K562 (cell line): ENCODE results near the gene CELA3A. TPM values are rescaled to one million over a fixed set of nuclear protein-coding genes. Genes with fewer than 3 reads are reported as not detected.
A peak's percentile ranks its signal among the peaks of the same experiment; 100 is the strongest.

Source experiments
- ATF1 ChIP-seq, 2 experiments: fragments of 450-650 bp in 1 of 2; IDR thresholded peaks; 2 replicates each; pipeline ENCODE4 v1.6.1; 2016; ENCODE audit warnings: missing compliant biosample characterization in 1 of 2, missing genetic modification characterization in 1 of 2
- CTBP1 ChIP-seq: fragments of 450-650 bp; IDR thresholded peaks from 2 replicates; pipeline ENCODE4 v1.6.1; 2016; ENCODE audit warnings: borderline replicate concordance
- IRF2 ChIP-seq: sonication (generic); formaldehyde crosslinking; IDR thresholded peaks from 2 replicates; pipeline ENCODE4 v1.8.1; 2022; ENCODE audit warnings: mild to moderate bottlenecking, missing genetic modification reagents
- MTA2 ChIP-seq: fragments of 450-650 bp; IDR thresholded peaks from 2 replicates; pipeline ENCODE4 v1.6.1; 2016; ENCODE audit warnings: low read depth
- NR0B1 ChIP-seq: fragments of 450-650 bp; IDR thresholded peaks from one replicate; pipeline ENCODE4 v1.6.1; 2018; ENCODE audit warnings: mild to moderate bottlenecking, moderate library complexity; ENCODE audit not compliant: partially characterized antibody
- SPI1 ChIP-seq: IDR thresholded peaks from 2 replicates; pipeline ENCODE4 v1.6.1; 2011; ENCODE audit warnings: low read depth, low read length, control low read depth, borderline replicate concordance
- SRF ChIP-seq, 2 experiments: fragments of 250-450, 450-650 bp in 1 of 2; sonication (Bioruptor Pico) in 1 of 2; sonication (generic) in 1 of 2; formaldehyde crosslinking; IDR thresholded peaks; 2 replicates each; pipeline versions ENCODE4 v1.5.0 to v1.5.1; 2020 to 2022; ENCODE audit warnings: mild to moderate bottlenecking in 1 of 2, missing genetic modification reagents in 1 of 2
- TRIM25 ChIP-seq: fragments of 450-650 bp; IDR thresholded peaks from 2 replicates; pipeline ENCODE4 v1.7.0; 2016; ENCODE audit warnings: borderline replicate concordance
- ZKSCAN8 ChIP-seq: fragments of 200-800 bp; sonication (Bioruptor generic); IDR thresholded peaks from 2 replicates; pipeline ENCODE4 v1.6.1; 2016; ENCODE audit warnings: missing genetic modification characterization, missing compliant biosample characterization
- ZNF311 ChIP-seq: fragments of 250-450 bp; sonication (Bioruptor Pico); IDR thresholded peaks from 2 replicates; pipeline ENCODE4 v1.4.0; 2020; ENCODE audit warnings: mild to moderate bottlenecking, moderate library complexity
- ZNF318 ChIP-seq, 2 experiments: fragments of 450-650 bp; IDR thresholded peaks; 2 replicates each; pipeline ENCODE4 v1.6.1; 2016; ENCODE audit warnings: mild to moderate bottlenecking in 2 of 2, borderline replicate concordance in 1 of 2, low read depth in 1 of 2, moderate library complexity in 1 of 2
- ZNF398 ChIP-seq: fragments of 250-450 bp; sonication (Bioruptor Pico); IDR thresholded peaks from 2 replicates; pipeline ENCODE4 v1.8.0; 2021; ENCODE audit warnings: moderate library complexity, mild to moderate bottlenecking, inconsistent platforms
- polyA plus RNA-seq, 8 experiments: library from polyadenylated mRNA; depleted of rRNA in 4 of 8; stranded (reverse) in 5 of 8; unstranded in 3 of 8; fragments of >200 nt; fragmentation: Nextera tagmentation in 2 of 8; fragmentation: Illumina TruSeq in 1 of 8; extraction: Ambion mirVana in 2 of 8; extraction: Trizol in 1 of 8; gene quantifications; 2 replicates each; pipeline versions ENCODE4 v1.2.1 to v1.2.3, GENCODE V29; 2011 to 2014; ENCODE audit warnings: inconsistent platforms in 1 of 8, missing spikeins in 1 of 8
- total RNA-seq, 7 experiments: library from RNA; depleted of rRNA in 6 of 7; stranded (reverse); fragments of >200 nt in 6 of 7; fragmentation: Illumina TruSeq in 2 of 7; extraction: Trizol in 2 of 7; gene quantifications; 2 replicates each; pipeline versions ENCODE4 v1.2.1 to v1.2.3, GENCODE V29; 2011 to 2021; ENCODE audit warnings: low replicate concordance in 1 of 7

The CELA3A gene
- total and polyA plus RNA-seq, 9 of the 15 experiments (the other 6 are each of a cell fraction or from before 2014, with no cell fraction given) = 5.4 TPM; not detected in 8

GRCh38 chr1:22018583-22019559 lies 17.4 kb downstream of the CELA3A start (continued):
- TF ChIP-seq ZNF318 (IDR thresholded peaks at IDR 0.05; ENCODE audit: borderline replicate concordance in 1 of 2, low read depth in 1 of 2) = peak in 1 of 2 experiments; percentile 87; a peak in 2 of 4 replicates
- no peak; a peak in 1 of 4 replicates for TF ChIP-seq SRF (CRISPR knock-in tag; IDR thresholded peaks at IDR 0.05)
- no peak for TF ChIP-seq ZNF398 (CRISPR knock-in tag)
- TF ChIP-seq TRIM25 = no peak
- TF ChIP-seq ZNF311 = peak; percentile 57; the same call in 1 of the 2 replicates
- TF ChIP-seq NR0B1 = no peak
- TF ChIP-seq CTBP1 = peak; percentile 94
- TF ChIP-seq SPI1 = peak; percentile 97
- TF ChIP-seq MTA2 = no peak
- no peak for TF ChIP-seq ATF1 (CRISPR knock-in tag; IDR thresholded peaks at IDR 0.05)
- peak; percentile 80 for TF ChIP-seq ATF1 (tag; IDR thresholded peaks at IDR 0.05)
- 0 out of 2 replicates have a peak, but pooled peaks have one; percentile 18 for TF ChIP-seq ZKSCAN8 (CRISPR knock-in tag)
- TF ChIP-seq IRF2 (CRISPR knock-in tag) = no peak
